Measurements from ENCODE around the gene ADAMTS12. TPM values are rescaled to one million over a fixed set of nuclear protein-coding genes. Genes with fewer than 3 reads are reported as not detected.

The ADAMTS12 gene
- total and polyA plus RNA-seq, 4 donors: 0.49 to 6.4 (median 2.3) TPM

DNA sequence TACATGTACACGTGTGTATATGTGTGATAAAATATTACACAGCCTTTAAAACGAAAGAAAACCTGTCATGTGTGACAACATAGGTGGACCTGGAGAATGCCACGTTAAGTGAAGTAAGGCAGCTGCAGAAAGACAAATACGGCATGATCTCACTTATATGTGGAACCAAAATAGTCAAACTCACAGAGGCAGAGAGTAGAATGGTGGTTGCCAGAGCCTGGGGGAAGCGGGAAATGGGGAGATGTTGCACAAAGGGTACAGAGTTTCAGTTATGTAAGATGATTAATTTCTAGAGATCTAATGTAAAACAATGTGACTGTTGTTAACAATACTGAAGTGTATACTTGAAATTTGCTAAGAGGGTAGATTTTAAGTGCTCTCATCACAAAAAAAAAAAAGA lies 34.8 kb downstream of the ADAMTS12 start:
- H3K9ac ChIP-seq (ENCODE audit: low read depth in 1 of 2, low read length in 2 of 2): no peak overlapping the region
- no peak overlapping the region for H3K27ac ChIP-seq (ENCODE audit: low read depth in 1 of 2, low read length in 2 of 2)
- TF ChIP-seq RXRA (IDR thresholded peaks at IDR 0.05) (no peak), EGR1 (IDR thresholded peaks at IDR 0.05; ENCODE audit: low read depth in 2 of 2) (no peak), SP1 (IDR thresholded peaks at IDR 0.05) (no peak), NR2F2 (IDR thresholded peaks at IDR 0.05) (no peak), TAF1 (conservative IDR thresholded peaks at IDR 0.05) (no peak), RAD21 (IDR thresholded peaks at IDR 0.05) (no peak)
- TF ChIP-seq, protein P1, sequence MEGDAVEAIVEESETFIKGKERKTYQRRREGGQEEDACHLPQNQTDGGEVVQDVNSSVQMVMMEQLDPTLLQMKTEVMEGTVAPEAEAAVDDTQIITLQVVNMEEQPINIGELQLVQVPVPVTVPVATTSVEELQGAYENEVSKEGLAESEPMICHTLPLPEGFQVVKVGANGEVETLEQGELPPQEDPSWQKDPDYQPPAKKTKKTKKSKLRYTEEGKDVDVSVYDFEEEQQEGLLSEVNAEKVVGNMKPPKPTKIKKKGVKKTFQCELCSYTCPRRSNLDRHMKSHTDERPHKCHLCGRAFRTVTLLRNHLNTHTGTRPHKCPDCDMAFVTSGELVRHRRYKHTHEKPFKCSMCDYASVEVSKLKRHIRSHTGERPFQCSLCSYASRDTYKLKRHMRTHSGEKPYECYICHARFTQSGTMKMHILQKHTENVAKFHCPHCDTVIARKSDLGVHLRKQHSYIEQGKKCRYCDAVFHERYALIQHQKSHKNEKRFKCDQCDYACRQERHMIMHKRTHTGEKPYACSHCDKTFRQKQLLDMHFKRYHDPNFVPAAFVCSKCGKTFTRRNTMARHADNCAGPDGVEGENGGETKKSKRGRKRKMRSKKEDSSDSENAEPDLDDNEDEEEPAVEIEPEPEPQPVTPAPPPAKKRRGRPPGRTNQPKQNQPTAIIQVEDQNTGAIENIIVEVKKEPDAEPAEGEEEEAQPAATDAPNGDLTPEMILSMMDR (IDR thresholded peaks at IDR 0.05; ENCODE audit: low read depth, low read length, missing input control): no peak
- H3K4me3 ChIP-seq (ENCODE audit: low read depth in 1 of 3, low read length in 3 of 3): no peak overlapping the region
- H3K36me3 ChIP-seq (ENCODE audit: control insufficient read depth in 4 of 4, insufficient read depth in 3 of 4, low read depth in 1 of 4, low read length in 3 of 4): no peaks in the 10 kb centered on the region
- H3K9me3 ChIP-seq (ENCODE audit: control insufficient read depth in 4 of 4, low read length in 3 of 4): peaks cover 0 to 1% (median 0%) of the 10 kb centered on the region in 4 donors
- no peak for DNase-seq (ENCODE audit: low spot score)
- H3K27me3 ChIP-seq (ENCODE audit: control insufficient read depth in 4 of 4, insufficient read depth in 4 of 4, low read length in 3 of 4): no peaks in the 10 kb centered on the region
- WGBS: 85% methylated on average over 5 of the region's 5 CpGs
- no peaks in the 10 kb centered on the region for H3K4me1 ChIP-seq (ENCODE audit: control insufficient read depth in 4 of 4, insufficient read depth in 4 of 4, low read length in 3 of 4)

DNA sequence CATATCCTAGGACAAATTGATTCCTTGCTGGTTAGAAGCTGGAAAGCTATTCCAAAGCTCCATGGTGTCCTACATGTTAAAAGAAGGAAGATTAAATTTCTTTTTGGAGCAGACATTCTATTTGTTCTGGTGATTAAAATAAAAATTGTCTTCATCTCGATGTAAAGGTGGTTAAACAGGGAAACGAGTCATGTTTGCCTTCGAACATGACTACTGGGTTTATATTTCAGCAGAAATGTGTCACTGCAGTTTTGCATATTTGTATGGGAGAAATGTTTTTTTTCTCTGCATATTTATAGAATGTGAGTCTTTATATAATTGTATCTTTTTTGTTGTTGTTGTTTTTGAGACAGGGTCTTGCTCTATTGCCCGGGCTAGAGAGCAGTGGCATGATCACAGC lies 36.4 kb downstream of the ADAMTS12 start:
- WGBS: 79% methylated on average over 4 of the region's 4 CpGs
- Histone ChIP-seq H3K27ac (ENCODE audit: low read depth in 1 of 2, low read length in 2 of 2) (no peak overlapping the region), H3K27me3 (ENCODE audit: control insufficient read depth in 4 of 4, insufficient read depth in 4 of 4, low read length in 3 of 4) (no peaks in the 10 kb centered on the region), H3K9ac (ENCODE audit: low read depth in 1 of 2, low read length in 2 of 2) (no peak overlapping the region), H3K36me3 (ENCODE audit: control insufficient read depth in 4 of 4, insufficient read depth in 3 of 4, low read depth in 1 of 4, low read length in 3 of 4) (no peaks in the 10 kb centered on the region), H3K4me3 (ENCODE audit: low read depth in 1 of 3, low read length in 3 of 3) (no peak overlapping the region), H3K9me3 (ENCODE audit: control insufficient read depth in 4 of 4, low read length in 3 of 4) (peaks cover 0 to 1% (median 0%) of the 10 kb centered on the region in 4 donors), H3K4me1 (ENCODE audit: control insufficient read depth in 4 of 4, insufficient read depth in 4 of 4, low read length in 3 of 4) (no peaks in the 10 kb centered on the region)
- DNase-seq (ENCODE audit: low spot score): no peak
- TF ChIP-seq, protein P2, sequence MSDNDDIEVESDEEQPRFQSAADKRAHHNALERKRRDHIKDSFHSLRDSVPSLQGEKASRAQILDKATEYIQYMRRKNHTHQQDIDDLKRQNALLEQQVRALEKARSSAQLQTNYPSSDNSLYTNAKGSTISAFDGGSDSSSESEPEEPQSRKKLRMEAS (IDR thresholded peaks at IDR 0.05): no peak
- TF ChIP-seq, protein P3, sequence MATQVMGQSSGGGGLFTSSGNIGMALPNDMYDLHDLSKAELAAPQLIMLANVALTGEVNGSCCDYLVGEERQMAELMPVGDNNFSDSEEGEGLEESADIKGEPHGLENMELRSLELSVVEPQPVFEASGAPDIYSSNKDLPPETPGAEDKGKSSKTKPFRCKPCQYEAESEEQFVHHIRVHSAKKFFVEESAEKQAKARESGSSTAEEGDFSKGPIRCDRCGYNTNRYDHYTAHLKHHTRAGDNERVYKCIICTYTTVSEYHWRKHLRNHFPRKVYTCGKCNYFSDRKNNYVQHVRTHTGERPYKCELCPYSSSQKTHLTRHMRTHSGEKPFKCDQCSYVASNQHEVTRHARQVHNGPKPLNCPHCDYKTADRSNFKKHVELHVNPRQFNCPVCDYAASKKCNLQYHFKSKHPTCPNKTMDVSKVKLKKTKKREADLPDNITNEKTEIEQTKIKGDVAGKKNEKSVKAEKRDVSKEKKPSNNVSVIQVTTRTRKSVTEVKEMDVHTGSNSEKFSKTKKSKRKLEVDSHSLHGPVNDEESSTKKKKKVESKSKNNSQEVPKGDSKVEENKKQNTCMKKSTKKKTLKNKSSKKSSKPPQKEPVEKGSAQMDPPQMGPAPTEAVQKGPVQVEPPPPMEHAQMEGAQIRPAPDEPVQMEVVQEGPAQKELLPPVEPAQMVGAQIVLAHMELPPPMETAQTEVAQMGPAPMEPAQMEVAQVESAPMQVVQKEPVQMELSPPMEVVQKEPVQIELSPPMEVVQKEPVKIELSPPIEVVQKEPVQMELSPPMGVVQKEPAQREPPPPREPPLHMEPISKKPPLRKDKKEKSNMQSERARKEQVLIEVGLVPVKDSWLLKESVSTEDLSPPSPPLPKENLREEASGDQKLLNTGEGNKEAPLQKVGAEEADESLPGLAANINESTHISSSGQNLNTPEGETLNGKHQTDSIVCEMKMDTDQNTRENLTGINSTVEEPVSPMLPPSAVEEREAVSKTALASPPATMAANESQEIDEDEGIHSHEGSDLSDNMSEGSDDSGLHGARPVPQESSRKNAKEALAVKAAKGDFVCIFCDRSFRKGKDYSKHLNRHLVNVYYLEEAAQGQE (IDR thresholded peaks at IDR 0.05): no peak
- TF ChIP-seq HNF4G (IDR thresholded peaks at IDR 0.05): no peak
- no peak for TF ChIP-seq JUND (IDR thresholded peaks at IDR 0.05)
- no peak for TF ChIP-seq TAF1 (conservative IDR thresholded peaks at IDR 0.05)
- no peak for TF ChIP-seq NR2F2 (IDR thresholded peaks at IDR 0.05)
- TF ChIP-seq HNF4A (conservative IDR thresholded peaks at IDR 0.05): no peak
- TF ChIP-seq RAD21 (IDR thresholded peaks at IDR 0.05): no peak
- no peak for TF ChIP-seq EGR1 (IDR thresholded peaks at IDR 0.05; ENCODE audit: low read depth in 2 of 2)
- TF ChIP-seq, protein P4, sequence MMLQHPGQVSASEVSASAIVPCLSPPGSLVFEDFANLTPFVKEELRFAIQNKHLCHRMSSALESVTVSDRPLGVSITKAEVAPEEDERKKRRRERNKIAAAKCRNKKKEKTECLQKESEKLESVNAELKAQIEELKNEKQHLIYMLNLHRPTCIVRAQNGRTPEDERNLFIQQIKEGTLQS (IDR thresholded peaks at IDR 0.05): no peak
- TF ChIP-seq FOXA2 (IDR thresholded peaks at IDR 0.05): no peak
- TF ChIP-seq SP1 (IDR thresholded peaks at IDR 0.05): no peak
- TF ChIP-seq RXRA (IDR thresholded peaks at IDR 0.05): no peak

Data from liver (tissue), 9 donors.